Activated CD4-positive, alpha-beta T cell treated with anti-CD3 and anti-CD28 coated beads for 24 hours (primary cell): ENCODE results near the gene COPS7A.

Experiments used
- DNase-seq, 2 donors: peaks; one replicate each; pipeline ENCODE4 v3.0.0-alpha.2; 2020; ENCODE audit warnings: low read depth in 2 of 2

COPS7A gene

GRCh38 chr12:6723607-6724408 lies at the start of gene COPS7A:
COPS7A (plus strand) TSS chr12:6724046; CDS start chr12:6724657, 611 bp downstream.
- DNase-seq: peak; percentile 87 to 97

DNA sequence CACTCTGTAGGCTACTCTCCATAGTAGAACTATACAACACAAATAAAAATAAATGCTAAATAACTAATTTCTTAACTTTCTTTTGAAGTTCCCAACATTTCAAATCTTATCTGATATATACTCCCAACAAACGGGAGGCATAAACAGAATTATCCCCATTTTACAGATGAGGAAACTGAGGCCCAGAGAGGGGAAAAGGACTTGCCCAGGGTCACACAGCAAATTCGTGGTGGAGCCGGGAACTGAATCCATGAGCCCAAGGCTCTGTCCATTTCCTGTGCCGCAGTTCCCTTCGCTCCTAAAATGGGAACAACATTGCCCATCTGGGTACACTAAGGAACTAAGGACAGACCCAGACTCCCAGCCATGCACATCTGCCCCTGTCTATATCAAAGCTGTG lies 46.9 kb upstream of the COPS7A start:
- DNase-seq: no peak

DNA sequence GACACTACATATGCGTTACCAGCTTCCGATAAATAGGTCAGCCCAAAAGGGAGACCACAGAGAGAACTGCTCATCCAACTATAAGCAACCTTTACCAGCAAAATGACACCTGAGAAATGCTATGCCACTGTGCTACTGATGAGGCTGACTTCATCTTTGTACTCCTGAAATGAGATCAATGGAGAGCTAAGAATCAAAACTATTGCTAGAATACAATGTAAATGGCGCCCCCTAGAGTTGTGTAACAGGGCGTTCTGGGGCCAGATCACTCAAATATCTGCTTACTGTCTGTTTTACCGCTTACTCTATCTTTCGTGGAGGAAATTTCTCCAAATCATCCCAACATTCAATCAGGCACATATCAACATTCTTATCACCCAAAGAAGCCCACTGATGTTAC lies 39.2 kb upstream of the COPS7A start:
- DNase-seq: peak in 1 of 2 donors; percentile 52

GRCh38 chr12:6685814-6686213 lies 38.0 kb upstream of the COPS7A start:
- no peak for DNase-seq

GRCh38 chr12:6688543-6688998 lies 35.3 kb upstream of the COPS7A start:
- no peak for DNase-seq

DNA sequence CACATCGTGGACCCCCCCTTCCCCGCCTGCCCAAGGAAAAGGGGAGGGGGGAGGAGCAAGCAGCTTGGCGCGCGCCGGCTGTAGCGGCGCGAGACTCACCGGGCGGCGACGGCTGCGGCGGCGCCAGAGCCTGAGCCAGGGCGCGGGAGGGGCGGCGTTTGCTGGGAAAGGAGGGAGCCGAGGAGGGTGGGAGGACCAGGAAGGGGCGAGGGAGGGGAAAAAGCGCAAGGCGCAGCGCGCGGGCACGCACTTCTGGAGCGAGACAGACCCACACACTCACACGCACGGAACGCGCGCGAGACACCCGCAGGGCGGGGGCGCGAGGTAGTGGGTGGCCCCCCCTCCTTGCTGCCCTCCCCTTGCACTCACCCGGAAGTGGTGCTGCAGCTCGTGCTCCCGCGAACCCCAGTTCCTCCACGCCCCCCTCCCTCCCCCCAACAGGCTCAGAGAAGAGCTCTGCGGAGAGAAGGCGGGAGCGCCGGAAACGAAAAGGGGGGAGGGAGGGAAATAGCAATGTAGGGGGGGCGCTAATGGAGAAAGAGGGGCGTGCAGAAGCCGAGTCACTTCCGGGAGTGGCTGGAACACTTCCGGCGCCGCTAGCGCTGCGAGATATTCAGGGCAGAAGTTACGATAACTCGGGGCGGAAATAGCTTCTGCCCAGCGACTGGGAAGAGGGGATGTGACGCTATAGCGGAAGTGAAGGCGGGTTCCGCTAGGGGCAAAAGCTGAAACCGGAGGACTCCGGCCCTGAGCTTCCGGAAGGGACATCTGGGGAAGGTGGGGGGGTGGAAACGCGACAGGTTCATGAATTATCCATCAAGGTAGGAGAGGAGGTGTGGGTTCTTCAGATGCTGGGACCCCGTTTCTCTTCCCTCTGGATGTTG lies 34.6 kb upstream of the COPS7A start, which contains the start of gene ZNF384:
ZNF384 (minus strand) TSS at position 377 of the 884 bp plus-strand sequence. CDS start 9,855 bp downstream, outside the sequence.
- peak; percentile 84 to 90 for DNase-seq

- no peak for DNase-seq
Observed at GRCh38 chr12:6691473-6691872, 32.4 kb upstream of the COPS7A start.

DNA sequence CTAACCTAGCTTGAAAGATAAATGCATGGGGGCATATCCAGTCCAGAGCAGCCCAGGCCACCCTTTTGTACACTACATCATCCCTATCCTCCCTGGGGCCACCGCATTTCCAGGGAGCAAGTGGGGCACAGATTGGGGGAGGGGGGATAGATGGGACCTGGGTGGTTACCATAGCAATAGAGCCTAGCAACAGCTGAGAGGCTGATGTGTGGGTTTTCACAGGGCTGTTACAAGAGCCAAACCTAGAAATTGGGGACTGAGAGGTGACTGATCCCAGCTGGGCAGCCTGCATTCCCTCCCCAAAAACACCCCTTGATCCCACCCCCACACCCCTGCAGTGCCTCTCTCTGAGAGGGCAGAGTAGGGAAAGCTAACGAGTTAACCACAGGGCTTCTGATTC lies 31.0 kb upstream of the COPS7A start:
- DNase-seq: no peak

DNA sequence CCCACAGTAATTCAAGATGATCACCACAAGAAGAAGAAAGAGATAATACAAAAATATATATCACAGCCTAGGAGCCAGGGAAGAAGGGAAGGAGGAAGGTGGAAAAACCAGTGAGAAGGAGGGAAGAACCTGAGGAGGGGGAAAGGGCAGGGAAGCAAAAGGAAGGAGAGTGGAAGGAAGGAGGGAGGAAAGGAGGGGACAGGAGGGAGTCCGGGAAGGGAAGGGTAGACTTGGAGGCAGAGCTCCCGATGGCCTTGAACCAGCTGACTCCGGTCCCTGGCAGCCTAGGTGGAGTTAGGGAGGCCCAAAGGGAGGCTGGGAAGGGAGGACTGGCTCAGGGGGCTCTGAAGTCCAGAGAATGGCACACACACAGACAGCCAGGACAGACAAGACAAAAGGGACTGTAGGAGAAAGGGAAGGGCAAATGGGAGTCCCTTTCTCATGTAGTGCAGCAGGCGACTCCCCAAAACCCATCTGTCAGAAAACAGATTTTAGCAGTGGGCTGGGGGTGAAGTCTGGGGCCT lies 30.0 kb upstream of the COPS7A start:
- DNase-seq: no peak

GRCh38 chr12:6694701-6695100 lies 29.1 kb upstream of the COPS7A start:
- DNase-seq: no peak

DNA sequence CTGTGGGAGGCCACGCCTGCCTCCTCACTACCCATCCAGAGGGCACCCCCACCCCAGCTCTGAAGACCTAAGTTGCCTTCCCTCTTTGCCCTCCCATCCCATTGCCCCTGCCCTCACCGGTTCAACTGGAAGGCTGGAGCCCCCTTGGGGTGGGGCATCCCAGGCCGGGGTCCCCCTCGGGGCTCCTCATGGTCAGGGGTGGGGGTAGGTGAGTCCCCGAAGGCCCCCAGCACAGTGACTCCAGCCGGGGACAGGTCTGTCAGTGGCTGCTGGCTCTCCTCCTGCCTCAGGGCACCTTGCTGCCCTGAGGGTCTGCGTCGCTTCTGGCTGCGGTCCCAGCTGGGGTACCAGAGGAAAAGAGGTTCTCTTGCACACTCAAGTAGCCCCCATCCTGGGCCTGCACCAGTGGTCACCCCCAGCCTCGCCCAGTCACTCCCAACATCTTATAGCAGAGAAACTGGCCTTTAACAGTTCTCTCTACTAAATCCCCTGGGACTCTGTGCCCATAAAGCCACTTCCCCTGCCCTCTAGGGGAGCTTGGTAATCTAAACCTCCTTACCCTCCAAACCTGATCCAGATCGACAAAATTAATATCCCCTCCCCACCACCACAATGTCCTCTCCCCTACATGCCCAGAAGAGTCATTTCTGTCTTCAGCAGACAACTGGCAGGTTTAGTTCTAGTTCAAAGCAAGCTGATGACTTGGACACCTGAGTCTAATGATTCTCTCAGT lies 28.4 kb upstream of the COPS7A start:
- DNase-seq: no peak

- DNase-seq: no peak
Observed at GRCh38 chr12:6696690-6697583, 26.9 kb upstream of the COPS7A start.

GRCh38 chr12:6697584-6698351 lies 26.1 kb upstream of the COPS7A start:
- DNase-seq: peak in 1 of 2 donors; percentile 6

DNA sequence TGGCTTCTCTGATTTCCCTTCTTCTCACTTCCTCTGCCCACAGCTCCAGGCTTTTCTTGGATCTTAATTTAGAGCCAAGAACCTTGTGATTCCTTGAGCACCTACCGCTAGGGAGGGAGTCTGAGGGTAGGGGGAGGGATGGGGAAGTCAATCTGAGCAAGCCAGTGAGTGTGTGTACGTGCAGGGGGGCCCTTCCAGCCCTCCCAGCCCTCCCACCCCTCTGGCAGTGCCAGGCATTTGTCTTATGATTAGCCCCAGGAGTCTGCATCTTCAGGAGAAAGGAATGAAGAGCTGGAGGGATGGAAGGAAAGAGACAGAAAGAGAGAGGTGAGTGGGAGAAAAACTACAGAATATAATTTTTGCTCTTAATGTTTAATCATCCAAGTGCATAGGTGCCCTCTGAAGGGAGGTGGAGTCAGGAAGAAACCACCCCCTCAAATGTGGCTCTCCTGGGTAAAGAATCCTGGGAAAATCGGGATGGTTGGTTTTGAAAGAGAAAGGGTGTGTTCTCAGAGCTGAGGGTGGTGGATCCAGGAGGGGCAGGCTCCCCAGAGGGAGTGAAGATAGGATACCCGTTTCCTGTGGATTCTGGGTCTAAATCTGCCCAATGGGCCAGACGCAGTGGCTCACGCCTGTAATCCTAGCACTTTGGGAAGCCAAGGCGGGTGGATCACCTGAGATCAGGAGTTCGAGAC lies 25.3 kb upstream of the COPS7A start:
- no peak for DNase-seq

DNA sequence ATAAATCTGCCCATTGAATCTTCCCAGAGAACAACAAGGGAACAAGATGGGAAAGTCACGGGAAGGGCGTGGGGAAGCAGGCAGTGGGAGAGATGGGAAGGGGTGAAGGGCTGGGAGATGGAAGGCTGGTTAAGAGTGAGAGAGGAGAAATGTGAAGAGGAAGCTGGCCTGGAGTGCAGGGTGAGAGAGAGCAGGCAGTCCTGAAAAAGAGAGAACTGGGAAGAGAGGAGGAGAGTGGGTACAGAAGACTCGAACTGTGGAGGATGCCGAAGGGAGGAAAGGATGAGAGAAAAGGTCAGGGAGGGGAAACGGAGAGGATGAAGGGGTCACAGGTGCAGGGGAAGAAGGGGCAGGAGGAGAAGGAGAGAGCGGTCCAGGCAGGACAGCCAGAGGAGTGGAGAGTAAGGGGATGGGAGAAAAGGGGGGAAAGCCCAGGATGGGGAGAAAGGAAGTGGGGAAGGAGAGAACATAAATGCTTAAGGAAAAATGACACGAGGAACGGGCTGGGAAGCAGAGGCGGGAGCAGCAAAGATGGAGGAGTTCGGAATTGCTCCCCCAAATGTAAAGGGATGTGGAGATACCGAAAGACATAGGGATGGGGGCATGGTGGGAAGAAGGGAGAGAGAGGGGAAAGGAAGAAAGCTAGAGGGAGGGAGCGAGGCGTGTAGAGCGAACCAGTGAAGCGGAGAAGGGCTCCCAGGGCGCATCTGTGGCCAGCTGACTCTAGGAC lies 24.4 kb upstream of the COPS7A start:
- DNase-seq: no peak

DNA sequence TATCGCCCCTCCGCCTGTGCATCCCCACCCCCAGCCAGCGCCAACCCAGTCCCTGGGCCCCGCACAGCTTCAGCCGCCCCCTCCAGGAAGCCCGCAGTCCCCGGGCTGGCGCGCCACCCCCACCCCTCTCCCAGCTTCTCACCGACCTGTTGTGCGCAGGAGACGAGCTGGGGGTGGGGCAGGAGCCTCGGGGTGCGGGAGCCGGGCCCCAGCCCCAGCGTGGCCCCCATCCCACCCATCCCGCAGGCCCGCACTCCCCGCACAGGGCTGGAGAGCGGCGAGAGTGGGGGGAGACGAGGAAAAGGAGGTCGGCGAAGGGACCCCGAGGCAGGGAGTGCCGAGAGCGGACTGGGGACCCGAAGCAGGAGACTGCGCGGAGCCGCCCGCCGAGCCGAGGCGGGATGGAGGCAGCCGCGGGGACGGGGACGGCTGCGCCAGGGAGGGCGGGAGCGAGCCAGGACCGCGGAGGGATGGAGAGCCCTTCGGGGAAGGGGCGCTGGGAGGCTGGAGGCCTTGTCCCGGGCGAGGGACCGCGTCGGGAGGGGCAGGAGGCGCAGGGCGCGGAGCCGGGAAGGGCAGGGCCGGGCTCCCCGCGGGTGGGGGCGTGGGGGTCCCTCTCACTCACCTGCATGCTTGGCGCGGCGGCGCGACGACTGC lies 23.7 kb upstream of the COPS7A start:
- DNase-seq: no peak

DNA sequence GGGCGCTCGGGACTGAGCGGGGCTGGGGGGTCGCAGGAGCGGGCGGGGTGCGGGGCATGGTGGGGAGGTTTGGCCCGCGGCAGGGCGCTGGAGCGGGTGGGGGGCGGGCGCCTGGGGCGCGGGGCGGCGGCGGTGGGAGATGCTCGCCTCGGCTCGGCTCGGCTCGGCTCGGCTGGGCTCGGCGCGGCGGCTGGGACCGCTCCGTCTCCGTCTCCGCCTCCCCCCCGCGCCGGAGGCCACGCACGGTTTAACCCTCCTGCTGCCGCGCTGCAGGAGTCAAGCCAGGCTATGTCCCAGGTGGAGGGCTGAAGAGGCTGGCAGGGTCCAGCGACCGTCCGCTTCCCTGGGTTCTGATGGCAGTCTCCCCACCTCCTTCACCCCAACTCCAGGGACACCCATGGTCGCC lies 23.2 kb upstream of the COPS7A start, which contains the start of gene PIANP:
PIANP (minus strand) TSS at position 170 of the 406 bp plus-strand sequence. CDS start 2,754 bp downstream, outside the sequence.
- no peak for DNase-seq
